Activated CD8-positive, alpha-beta T cell treated with anti-CD3 and anti-CD28 coated beads, Interleukin-2, amount 10 ng/mL, durations not matched to agents 7 days and 5 days (primary cell): ENCODE measurements around the gene NUDT7. TPM values are rescaled to one million over a fixed set of nuclear protein-coding genes. Genes with fewer than 3 reads are reported as not detected.

Source experiments
- ATAC-seq: fragments of 150-1000 bp; cut with Tn5 transposase; one replicate; pipeline ENCODE4 v1.10.0; 2021; ENCODE audit warnings: moderate library complexity
- CTCF ChIA-PET: fragments of 350-600 bp; sonication (Branson Sonifier 250); formaldehyde crosslinking; loops from one replicate; lab custom pipeline; 2021; ENCODE audit warnings: antibody characterized with exemption; lab: Charles Lee
- POLR2A ChIA-PET: fragments of 350-600 bp; sonication (Branson Sonifier 250); formaldehyde crosslinking; loops from one replicate; lab custom pipeline; 2021; ENCODE audit warnings: antibody characterized with exemption; lab: Charles Lee
- DNase-seq: peaks from one replicate; pipeline ENCODE4 v3.0.0-alpha.2; 2020
- H3K27ac Mint-ChIP-seq: one replicate; pipeline ENCODE4 v1.8.0; 2021; ENCODE audit warnings: mild to moderate bottlenecking, mixed read lengths
- H3K27me3 Mint-ChIP-seq: one replicate; pipeline ENCODE4 v1.8.0; 2021; ENCODE audit warnings: low read depth, mixed read lengths
- H3K36me3 Mint-ChIP-seq: one replicate; pipeline ENCODE4 v1.8.0; 2021; ENCODE audit warnings: low read depth, mixed read lengths
- H3K4me1 Mint-ChIP-seq: one replicate; pipeline ENCODE4 v1.8.0; 2021; ENCODE audit warnings: low read depth, mixed read lengths
- H3K4me3 Mint-ChIP-seq: one replicate; pipeline ENCODE4 v1.8.0; 2021; ENCODE audit warnings: mild to moderate bottlenecking, mixed read lengths
- H3K9me3 Mint-ChIP-seq: one replicate; pipeline ENCODE4 v1.8.0; 2022; ENCODE audit warnings: mixed read lengths; ENCODE audit not compliant: insufficient read depth
- total RNA-seq, 2 experiments: library from RNA; stranded (reverse); gene quantifications; one replicate each; pipeline ENCODE4 v1.2.3, GENCODE V29; 2021

The NUDT7 gene
- total RNA-seq, 2 experiments from 2014 or later: 2.5 to 3.0 TPM

DNA sequence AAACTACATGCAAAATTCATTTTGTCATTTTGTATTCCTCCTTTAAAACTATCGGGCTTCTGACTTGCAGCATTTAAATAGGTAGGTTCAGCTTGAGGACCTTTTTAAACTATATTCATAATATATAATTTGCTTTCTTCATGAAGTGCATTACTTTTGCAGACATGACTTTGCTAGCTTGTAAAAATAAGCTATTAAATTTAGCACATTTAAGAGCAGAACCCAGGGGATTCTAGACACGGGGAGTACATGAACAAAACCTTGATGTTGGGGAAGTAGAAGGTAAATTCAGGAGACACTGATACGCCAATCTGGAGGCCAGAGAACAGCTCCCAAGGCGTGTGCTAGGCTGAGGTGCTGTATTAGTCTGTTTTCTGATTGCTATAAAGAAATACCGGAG lies 32.3 kb upstream of the NUDT7 start:
- Mint-ChIP-seq H3K4me1 (no peaks in the 10 kb centered on the region), H3K27ac (no peak overlapping the region), H3K4me3 (no peak overlapping the region), H3K27me3 (peaks cover 11% of the 10 kb centered on the region), H3K36me3 (no peaks in the 10 kb centered on the region), H3K9me3 (no peaks in the 10 kb centered on the region)
- no peak for DNase-seq
- POLR2A ChIA-PET: interaction anchor here (0.7 kb wide), 1 partner anchor 1810 kb away, joined by 3 read pairs; no protein-coding TSS in a partner anchor
- no peak for ATAC-seq
- CTCF ChIA-PET: no interaction called here

DNA sequence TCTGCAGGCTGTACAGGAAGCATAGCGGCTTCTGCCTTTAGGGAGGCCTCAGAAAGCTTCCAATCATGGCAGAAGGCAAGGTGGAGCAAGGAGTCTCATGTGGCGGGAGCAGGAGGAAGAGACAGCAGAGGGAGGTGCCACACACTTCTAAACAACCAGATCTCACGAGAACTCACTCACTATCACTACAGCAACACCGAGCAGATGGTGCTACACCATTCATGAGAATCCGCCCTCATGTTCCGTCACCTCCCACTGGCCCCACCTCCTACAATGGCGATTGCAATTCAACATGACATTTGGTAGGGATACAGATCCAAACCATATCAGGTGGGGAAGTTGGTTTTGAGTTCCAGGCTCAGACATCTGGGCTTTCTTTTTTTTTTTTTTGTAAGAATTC lies 31.9 kb upstream of the NUDT7 start:
- Mint-ChIP-seq H3K9me3 (no peaks in the 10 kb centered on the region), H3K4me1 (no peaks in the 10 kb centered on the region), H3K27me3 (peaks cover 11% of the 10 kb centered on the region), H3K36me3 (no peaks in the 10 kb centered on the region), H3K4me3 (no peak overlapping the region), H3K27ac (no peak overlapping the region)
- CTCF ChIA-PET: no interaction called here
- ATAC-seq: no peak
- POLR2A ChIA-PET: interaction anchor here (0.7 kb wide), 1 partner anchor 1811 kb away, joined by 3 read pairs; no protein-coding TSS in a partner anchor
- no peak for DNase-seq

DNA sequence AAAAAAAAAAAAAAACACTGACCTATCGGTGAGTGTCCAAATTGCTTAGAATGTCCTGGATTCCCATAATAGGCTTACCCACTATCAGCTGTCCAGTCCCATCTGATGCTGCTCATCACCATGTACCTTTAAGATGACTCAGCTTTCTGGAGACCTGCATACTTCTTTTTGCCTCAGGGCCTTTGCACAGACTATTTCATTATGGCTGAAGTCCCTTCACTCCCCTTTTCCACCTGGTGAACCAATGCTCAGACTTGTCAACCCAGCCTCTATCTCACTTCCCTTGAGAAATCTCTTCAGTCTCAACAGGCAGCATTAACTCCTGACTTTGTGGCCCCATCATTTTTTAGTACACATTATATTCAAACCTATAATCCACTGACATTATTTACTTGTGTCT lies 29.7 kb upstream of the NUDT7 start:
- Mint-ChIP-seq H3K27ac (no peak overlapping the region), H3K4me1 (no peaks in the 10 kb centered on the region), H3K36me3 (no peaks in the 10 kb centered on the region), H3K4me3 (no peak overlapping the region), H3K27me3 (peaks cover 8% of the 10 kb centered on the region), H3K9me3 (no peaks in the 10 kb centered on the region)
- ChIA-PET POLR2A (no interaction called here), CTCF (no interaction called here)
- ATAC-seq: no peak
- no peak for DNase-seq

DNA sequence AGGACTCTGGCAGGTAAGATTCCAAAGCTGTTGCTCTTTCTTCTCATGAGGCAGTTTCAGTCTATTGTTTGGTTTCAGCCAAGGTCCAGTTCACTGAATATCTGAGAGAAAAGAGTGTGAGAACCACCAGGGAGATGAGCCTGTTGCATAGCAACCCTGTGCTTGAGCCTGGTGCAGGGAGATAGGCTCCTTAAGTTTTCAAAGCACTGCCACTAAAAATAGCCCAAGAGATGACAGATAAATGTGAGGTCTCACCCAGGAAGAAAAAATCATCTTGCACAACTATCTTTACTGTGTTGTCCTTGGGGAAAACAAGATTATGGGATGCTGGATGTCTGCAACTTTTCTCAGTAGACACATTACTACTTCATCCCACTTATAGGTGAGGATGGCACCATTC lies 26.2 kb upstream of the NUDT7 start:
- Mint-ChIP-seq H3K4me1 (no peaks in the 10 kb centered on the region), H3K4me3 (no peak overlapping the region), H3K36me3 (no peaks in the 10 kb centered on the region), H3K9me3 (no peaks in the 10 kb centered on the region), H3K27me3 (peaks cover 6% of the 10 kb centered on the region), H3K27ac (no peak overlapping the region)
- ChIA-PET POLR2A (no interaction called here), CTCF (no interaction called here)
- ATAC-seq: no peak
- no peak for DNase-seq

DNA sequence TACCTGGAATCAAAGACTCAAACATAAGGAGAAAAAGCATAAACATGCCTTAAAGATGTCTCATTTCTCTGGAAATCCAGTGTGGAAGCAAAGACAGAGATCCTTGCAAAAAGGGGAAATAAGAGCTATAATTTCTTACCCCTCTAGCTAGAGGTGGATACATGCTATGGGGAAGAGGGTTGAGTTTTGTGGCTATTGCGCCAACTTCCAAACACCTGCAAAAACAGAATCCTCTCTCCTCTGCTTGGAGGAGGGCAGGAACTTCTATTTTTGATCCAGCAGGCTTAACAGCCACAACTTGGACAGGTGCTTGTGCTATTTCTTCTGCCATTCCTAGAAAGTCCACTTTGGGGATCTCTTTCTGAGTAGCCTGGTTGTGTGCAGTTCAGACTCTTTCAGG lies 21.5 kb upstream of the NUDT7 start:
- no peak for DNase-seq
- Mint-ChIP-seq H3K27ac (no peak overlapping the region), H3K9me3 (no peaks in the 10 kb centered on the region), H3K4me1 (no peaks in the 10 kb centered on the region), H3K27me3 (peaks cover 2% of the 10 kb centered on the region), H3K4me3 (no peak overlapping the region), H3K36me3 (no peaks in the 10 kb centered on the region)
- ChIA-PET CTCF (no interaction called here), POLR2A (no interaction called here)
- ATAC-seq: no peak

DNA sequence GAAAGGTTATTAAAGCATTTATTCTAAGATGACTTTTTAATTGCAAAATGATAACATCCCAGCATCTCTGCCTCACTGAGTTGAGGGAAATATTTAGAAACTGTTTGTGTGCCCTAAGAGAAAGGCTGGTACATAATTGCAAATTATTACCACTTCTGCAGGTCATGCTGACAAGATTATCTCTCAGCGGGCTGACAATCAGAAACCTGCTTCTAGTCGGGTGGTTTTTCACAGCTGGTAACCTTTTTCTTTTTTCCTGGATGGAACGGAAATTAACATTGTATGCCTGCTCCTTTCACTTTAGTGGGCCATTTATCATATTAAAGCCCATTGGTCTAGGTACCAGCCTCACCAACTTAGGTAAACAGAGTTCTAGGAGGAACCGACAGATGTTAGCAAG lies 17.0 kb upstream of the NUDT7 start:
- Mint-ChIP-seq H3K4me1 (no peaks in the 10 kb centered on the region), H3K27ac (no peak overlapping the region), H3K9me3 (no peaks in the 10 kb centered on the region), H3K27me3 (peaks cover 2% of the 10 kb centered on the region), H3K36me3 (no peaks in the 10 kb centered on the region), H3K4me3 (no peak overlapping the region)
- ChIA-PET POLR2A (no interaction called here), CTCF (no interaction called here)
- no peak for DNase-seq
- ATAC-seq: no peak

DNA sequence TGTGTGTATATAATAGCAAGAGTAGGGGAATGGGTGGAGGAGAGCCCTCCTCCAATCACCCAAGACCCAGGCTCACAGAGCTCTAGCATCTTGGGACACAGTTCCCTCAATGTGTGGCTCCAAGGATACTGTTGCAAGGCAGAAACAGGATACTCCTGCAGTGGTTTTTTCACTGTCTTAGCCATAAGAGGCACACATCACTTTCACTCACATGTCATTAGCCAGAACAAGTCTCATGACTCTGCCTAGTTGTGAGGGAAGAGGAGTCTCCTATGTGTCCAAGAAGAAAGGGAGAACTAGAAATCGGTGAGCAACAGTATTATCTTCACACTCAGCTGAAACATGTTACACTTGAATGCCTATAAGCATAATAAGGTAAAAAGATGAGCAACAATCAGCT lies 11.1 kb upstream of the NUDT7 start:
- no peak overlapping the region for H3K4me3 Mint-ChIP-seq
- ATAC-seq (no peak), DNase-seq (no peak)
- no peaks in the 10 kb centered on the region for H3K36me3 Mint-ChIP-seq
- no peaks in the 10 kb centered on the region for H3K9me3 Mint-ChIP-seq
- no peak overlapping the region for H3K27ac Mint-ChIP-seq
- H3K4me1 Mint-ChIP-seq: no peaks in the 10 kb centered on the region
- H3K27me3 Mint-ChIP-seq: no peaks in the 10 kb centered on the region
- CTCF ChIA-PET: interaction anchor here (1.1 kb wide), 1 partner anchor 292 kb away, joined by 3 read pairs; no protein-coding TSS in a partner anchor
- POLR2A ChIA-PET: no interaction called here

DNA sequence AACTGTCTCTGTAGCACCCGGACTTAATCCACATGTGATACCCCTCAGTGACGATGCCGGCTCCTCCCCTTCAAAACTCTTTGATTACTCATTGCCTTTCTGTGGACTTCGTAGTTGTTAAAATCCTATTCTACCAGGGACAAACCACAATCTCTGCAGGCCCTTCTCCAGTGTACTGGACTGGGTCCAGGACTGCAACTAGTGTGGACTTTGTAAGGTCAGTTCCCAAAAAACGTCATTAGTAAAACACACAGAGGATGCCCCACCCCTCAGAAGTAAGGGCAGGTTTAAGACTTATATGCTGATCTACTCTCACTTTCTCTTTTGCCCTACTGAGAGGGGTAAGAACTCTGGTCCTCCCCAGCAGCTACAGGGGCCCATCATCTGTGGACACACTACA lies 10.5 kb upstream of the NUDT7 start:
- H3K9me3 Mint-ChIP-seq: no peaks in the 10 kb centered on the region
- no peaks in the 10 kb centered on the region for H3K4me1 Mint-ChIP-seq
- CTCF ChIA-PET: no interaction called here
- POLR2A ChIA-PET: no interaction called here
- no peak overlapping the region for H3K4me3 Mint-ChIP-seq
- H3K27ac Mint-ChIP-seq: no peak overlapping the region
- ATAC-seq (no peak), DNase-seq (no peak)
- H3K27me3 Mint-ChIP-seq: no peaks in the 10 kb centered on the region
- H3K36me3 Mint-ChIP-seq: no peaks in the 10 kb centered on the region

DNA sequence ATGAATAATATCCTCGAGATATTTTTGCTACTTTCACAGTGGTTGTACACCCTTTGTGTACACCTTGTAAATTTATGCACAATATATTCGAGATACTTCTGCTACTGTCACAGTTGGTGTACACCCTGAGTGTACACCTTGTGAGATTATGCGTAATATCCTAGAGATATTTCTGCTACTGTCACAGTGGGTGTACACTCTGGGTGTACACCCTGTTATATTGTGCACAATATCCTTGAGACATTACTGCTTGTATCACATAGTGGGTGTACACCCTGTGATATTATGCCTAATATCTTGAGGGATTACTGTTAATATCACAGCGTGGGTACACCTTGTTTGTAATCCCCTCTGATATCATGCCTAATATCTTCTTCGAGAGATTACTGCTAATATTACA lies 7.2 kb upstream of the NUDT7 start:
- no peak for ATAC-seq
- ChIA-PET POLR2A (no interaction called here), CTCF (no interaction called here)
- H3K27me3 Mint-ChIP-seq: no peaks in the 10 kb centered on the region
- no peaks in the 10 kb centered on the region for H3K9me3 Mint-ChIP-seq
- no peaks in the 10 kb centered on the region for H3K36me3 Mint-ChIP-seq
- H3K4me1 Mint-ChIP-seq: no peaks in the 10 kb centered on the region
- H3K4me3 Mint-ChIP-seq: no peak overlapping the region
- DNase-seq: no peak
- no peak overlapping the region for H3K27ac Mint-ChIP-seq

DNA sequence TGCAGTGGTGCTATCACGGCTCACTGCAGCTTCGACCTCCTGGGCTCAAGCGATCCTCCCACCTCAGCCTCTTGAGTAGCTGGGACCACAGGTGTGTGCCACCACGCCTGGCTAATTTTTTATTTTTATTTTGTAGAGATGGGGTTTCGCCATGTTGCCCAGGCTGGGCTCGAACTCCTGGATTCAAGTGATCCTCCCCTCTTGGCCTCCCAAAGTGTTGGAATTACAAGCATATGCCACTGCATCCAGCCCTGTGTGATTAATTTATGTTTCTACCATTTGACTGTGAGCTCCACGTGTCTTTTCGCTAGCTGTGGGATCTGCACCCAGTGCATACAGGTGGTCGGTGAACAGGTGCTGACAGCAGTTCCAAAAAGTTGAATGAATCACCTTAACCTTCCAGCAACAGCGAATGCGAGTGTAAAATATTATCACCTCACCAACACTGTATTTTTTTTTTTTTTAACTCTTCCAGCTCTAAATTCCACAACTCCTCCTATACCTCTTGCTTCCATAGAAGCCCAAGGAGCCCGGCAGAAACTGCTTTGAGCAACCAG lies 484 bp upstream of the NUDT7 start:
- Mint-ChIP-seq H3K36me3 (no peaks in the 10 kb centered on the region), H3K9me3 (no peaks in the 10 kb centered on the region), H3K4me1 (peaks cover 17% of the 10 kb centered on the region), H3K27me3 (no peaks in the 10 kb centered on the region), H3K27ac (peak overlapping the region; percentile 85), H3K4me3 (peak overlapping the region; percentile 82)
- DNase-seq (peak; percentile 21), ATAC-seq (peak; percentile 18)
- ChIA-PET POLR2A (no interaction called here), CTCF (interaction anchor here (1.3 kb wide), 1 partner anchor 281 kb away, joined by 3 read pairs; no protein-coding TSS in a partner anchor)

DNA sequence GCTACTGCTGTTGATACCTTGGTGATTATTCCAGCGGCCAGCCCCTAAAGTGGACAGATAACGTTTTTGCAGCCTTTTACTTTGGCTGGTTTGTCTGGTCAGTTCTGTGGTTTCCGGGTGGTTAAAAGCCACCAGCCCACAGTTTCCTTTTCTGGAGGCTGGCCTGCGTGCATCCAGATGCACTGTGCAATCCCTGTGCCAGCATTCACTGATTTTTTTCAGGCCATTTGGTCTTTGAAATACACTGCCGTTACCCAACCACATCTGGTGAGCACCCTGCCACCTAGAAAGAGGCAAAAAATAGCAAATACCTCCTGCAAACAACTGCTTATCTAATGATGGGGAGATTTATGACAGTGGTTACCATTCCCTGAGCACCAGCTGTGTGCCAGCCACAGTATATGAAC lies 797 bp downstream of the NUDT7 start:
- Mint-ChIP-seq H3K27ac (peak overlapping the region; percentile 78), H3K4me1 (peaks cover 17% of the 10 kb centered on the region), H3K36me3 (no peaks in the 10 kb centered on the region), H3K27me3 (no peaks in the 10 kb centered on the region), H3K9me3 (no peaks in the 10 kb centered on the region), H3K4me3 (peak overlapping the region; percentile 82)
- POLR2A ChIA-PET: no interaction called here
- CTCF ChIA-PET: no interaction called here
- DNase-seq (peak; percentile 35), ATAC-seq (no peak)

DNA sequence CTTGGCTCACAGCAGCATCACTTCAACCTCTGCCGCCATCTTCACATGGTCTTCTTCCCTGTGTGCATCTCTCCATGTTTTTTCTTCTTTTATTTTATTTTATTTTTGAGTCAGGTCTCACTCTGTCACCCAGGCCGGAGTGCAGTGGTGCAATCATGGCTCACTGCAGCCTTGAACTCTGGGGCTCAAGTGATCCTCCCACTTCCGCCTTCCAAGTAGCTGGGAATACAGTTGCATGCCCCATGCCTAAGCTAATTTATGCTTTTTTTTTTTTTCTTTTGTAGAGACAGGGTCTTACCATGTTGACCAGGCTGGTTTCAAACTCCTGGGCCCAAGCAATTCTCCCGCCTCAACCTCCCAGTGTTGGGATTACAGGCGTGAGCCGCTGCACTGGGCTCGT lies 1.9 kb downstream of the NUDT7 start:
- H3K4me3 Mint-ChIP-seq: no peak overlapping the region
- ATAC-seq: no peak
- CTCF ChIA-PET: no interaction called here

DNA sequence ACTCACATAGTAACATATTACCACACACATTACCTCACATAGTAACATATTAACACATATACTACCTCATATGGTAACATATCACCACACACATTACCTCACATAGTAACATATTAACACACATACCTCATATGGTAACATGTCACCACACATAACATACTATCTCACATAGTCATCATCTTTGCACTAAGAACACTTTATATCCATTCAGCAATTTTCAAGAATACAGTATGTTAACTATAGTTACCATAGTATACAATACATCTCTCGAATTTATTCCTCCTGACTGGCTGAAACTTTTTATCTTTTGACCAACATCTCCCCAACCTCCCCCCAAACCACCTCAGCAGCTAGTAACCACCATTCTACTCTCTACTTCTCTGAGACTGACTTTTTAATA lies 7.6 kb downstream of the NUDT7 start:
- peaks cover 5% of the 10 kb centered on the region for H3K36me3 Mint-ChIP-seq

More for the DNA sequence above, 1.9 kb downstream of the NUDT7 start:
- Mint-ChIP-seq H3K27me3 (no peaks in the 10 kb centered on the region), H3K36me3 (no peaks in the 10 kb centered on the region), H3K9me3 (no peaks in the 10 kb centered on the region), H3K4me1 (peaks cover 17% of the 10 kb centered on the region), H3K27ac (no peak overlapping the region)
- POLR2A ChIA-PET: no interaction called here
- no peak for DNase-seq

More for the DNA sequence above, 7.6 kb downstream of the NUDT7 start:
- no peak overlapping the region for H3K27ac Mint-ChIP-seq
- no peaks in the 10 kb centered on the region for H3K4me1 Mint-ChIP-seq
- ChIA-PET CTCF (no interaction called here), POLR2A (no interaction called here)
- no peak for ATAC-seq
- no peak overlapping the region for H3K4me3 Mint-ChIP-seq
- no peak for DNase-seq
- H3K27me3 Mint-ChIP-seq: no peaks in the 10 kb centered on the region
- H3K9me3 Mint-ChIP-seq: no peaks in the 10 kb centered on the region
